Urinary bladder (tissue), 4 donors: ENCODE measurements around the gene DLEC1. TPM values are rescaled to one million over a fixed set of nuclear protein-coding genes. Genes with fewer than 3 reads are reported as not detected.

ENCODE experiments used
- DNase-seq: peaks from one replicate; pipeline ENCODE4 v3.0.0-alpha.2; 2015; ENCODE audit errors: extremely low spot score
- H3K27ac ChIP-seq: one replicate; pipeline ENCODE4 v1.5.1; 2013; ENCODE audit warnings: low read depth, mild to moderate bottlenecking, moderate library complexity
- H3K36me3 ChIP-seq: one replicate; pipeline ENCODE4 v1.6.1; 2013; ENCODE audit warnings: mild to moderate bottlenecking, moderate library complexity; ENCODE audit not compliant: insufficient read depth
- H3K4me1 ChIP-seq: one replicate; pipeline ENCODE4 v1.6.1; 2013; ENCODE audit warnings: mild to moderate bottlenecking, moderate library complexity; ENCODE audit not compliant: insufficient read depth
- H3K4me3 ChIP-seq: one replicate; pipeline ENCODE4 v1.5.1; 2013; ENCODE audit warnings: low read depth, low read length
- WGBS: extraction: QIAGEN DNeasy Blood & Tissue Kit; methylation state at CpG from one replicate; pipeline ENCODE4 v1.1.7; 2013; 5-methylcytosine and 5-hydroxymethylcytosine counted together
- polyA plus RNA-seq: library from polyadenylated mRNA; stranded (reverse); fragments of 200-250 nt; gene quantifications from one replicate; pipeline ENCODE4 v1.2.3, GENCODE V29; 2013
- total RNA-seq: library from RNA; depleted of rRNA; stranded (reverse); fragments of >200 nt; gene quantifications from one replicate; pipeline ENCODE4 v1.2.3, GENCODE V29; 2014
- donor health status: healthy with polysubstance abuse.
- donor health status: healthy.

The DLEC1 gene
- total and polyA plus RNA-seq, 2 donors = 0.29 to 0.42 TPM

GRCh38 chr3:38121832-38122461, 82.9 kb downstream of the DLEC1 start:
- H3K36me3 ChIP-seq = peaks cover 12% of the 10 kb centered on the region
- H3K4me1 ChIP-seq = no peaks in the 10 kb centered on the region
- no peak overlapping the region for H3K4me3 ChIP-seq
- 92% methylated on average over 13 of the region's 13 CpGs for WGBS
- no peak overlapping the region for H3K27ac ChIP-seq
- no peak for DNase-seq

- 86% methylated on average over 9 of the region's 9 CpGs for whole genome bisulfite sequencing
- DNase-seq = no peak
- Histone ChIP-seq H3K4me1 (no peaks in the 10 kb centered on the region), H3K36me3 (peaks cover 16% of the 10 kb centered on the region), H3K4me3 (no peak overlapping the region), H3K27ac (no peak overlapping the region)
Measured at GRCh38 chr3:38122712-38123290, 83.8 kb downstream of the DLEC1 start.

- H3K4me3 ChIP-seq = no peak overlapping the region
- no peak for DNase-seq
- H3K27ac ChIP-seq = no peak overlapping the region
- H3K4me1 ChIP-seq = no peaks in the 10 kb centered on the region
- H3K36me3 ChIP-seq = peaks cover 16% of the 10 kb centered on the region
- 80% methylated on average over 7 of the region's 7 CpGs for WGBS
Measured at GRCh38 chr3:38124324-38125122, 85.5 kb downstream of the DLEC1 start.

DNA sequence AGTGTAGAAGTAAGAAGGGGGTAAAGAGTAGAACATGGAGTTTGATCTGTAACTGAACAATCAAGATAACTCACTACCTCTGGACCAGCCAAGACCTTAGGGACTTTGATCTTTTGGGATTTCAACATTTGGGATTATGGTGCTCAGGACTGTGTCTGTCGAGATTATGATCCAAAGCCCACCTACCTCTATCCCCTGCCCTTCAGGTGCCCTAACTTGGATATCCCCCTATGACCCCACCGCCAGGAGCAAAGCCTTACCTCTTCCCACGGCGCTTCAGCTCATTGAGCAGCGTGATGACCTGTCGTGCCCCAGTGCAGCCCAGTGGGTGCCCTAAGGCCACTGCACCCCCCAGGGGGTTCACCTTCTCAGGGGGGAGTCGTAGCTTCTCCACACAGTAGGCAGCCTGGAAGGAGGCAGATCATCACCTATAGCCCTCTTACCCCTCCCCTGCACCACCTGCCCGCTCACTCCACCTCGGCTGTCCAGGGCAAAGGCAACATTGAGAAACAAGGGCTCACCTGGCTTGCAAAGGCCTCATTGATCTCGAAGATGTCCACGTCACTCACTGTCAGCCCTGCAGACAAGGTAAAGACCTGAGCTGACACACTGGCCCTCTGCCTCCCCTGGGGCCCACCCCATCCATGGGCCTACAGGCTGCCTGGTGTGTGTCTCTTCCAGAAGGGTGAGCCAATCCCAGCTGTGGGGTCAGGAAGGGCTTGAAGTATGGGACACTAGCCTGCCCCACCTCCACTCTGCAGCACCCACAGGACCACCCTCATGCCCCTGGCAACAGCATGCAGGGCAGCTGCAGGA, 86.5 kb downstream of the DLEC1 start:
- Histone ChIP-seq H3K4me3 (no peak overlapping the region), H3K4me1 (no peaks in the 10 kb centered on the region), H3K27ac (no peak overlapping the region), H3K36me3 (peaks cover 16% of the 10 kb centered on the region)
- WGBS = 98% methylated on average over 11 of the region's 11 CpGs
- DNase-seq = no peak

DNA sequence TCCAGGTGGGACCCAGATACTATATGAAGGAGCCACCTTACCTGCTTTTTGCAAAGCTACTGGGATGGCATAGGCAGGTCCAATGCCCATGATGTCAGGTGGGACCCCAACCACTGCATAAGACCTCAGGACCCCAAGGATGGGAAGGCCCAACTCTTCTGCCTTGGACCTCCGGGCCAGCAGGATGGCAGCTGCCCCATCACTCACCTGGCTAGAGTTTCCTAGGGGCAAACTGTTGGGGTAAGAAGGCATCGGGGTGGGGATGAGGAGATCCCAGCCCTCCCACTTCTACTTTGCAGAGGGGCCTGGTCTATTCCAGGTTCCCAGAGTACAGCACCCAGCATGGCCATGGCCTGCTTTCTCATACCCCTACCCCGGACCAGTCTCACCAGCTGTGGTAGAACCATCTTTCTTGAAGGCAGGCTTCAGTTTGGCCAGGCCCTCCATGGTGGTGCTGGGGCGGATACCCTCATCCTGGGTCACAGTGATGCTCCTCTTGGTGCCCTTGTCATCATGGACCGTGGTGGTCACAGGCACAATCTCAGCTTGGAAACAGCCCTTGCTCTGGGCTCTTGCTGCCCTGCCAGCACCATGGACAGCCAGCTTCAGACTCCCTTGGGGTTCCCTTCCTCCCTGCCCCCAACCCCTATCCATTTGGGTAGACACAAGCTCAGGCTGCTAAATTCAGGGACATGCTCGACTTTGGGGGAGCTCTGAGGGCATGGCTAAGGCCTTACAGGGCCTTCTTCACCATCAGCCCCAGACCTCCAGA, 87.3 kb downstream of the DLEC1 start:
- DNase-seq = no peak
- Histone ChIP-seq H3K4me3 (no peak overlapping the region), H3K36me3 (peaks cover 19% of the 10 kb centered on the region), H3K4me1 (no peaks in the 10 kb centered on the region), H3K27ac (no peak overlapping the region)
- 94% methylated on average over 6 of the region's 6 CpGs for WGBS

GRCh38 chr3:38127611-38128302, 88.7 kb downstream of the DLEC1 start:
- DNase-seq = no peak
- Histone ChIP-seq H3K27ac (no peak overlapping the region), H3K4me1 (no peaks in the 10 kb centered on the region), H3K4me3 (no peak overlapping the region), H3K36me3 (peaks cover 14% of the 10 kb centered on the region)
- WGBS = 96% methylated on average over 4 of the region's 4 CpGs

- no peak for DNase-seq
- Histone ChIP-seq H3K4me1 (no peaks in the 10 kb centered on the region), H3K36me3 (peaks cover 12% of the 10 kb centered on the region), H3K27ac (no peak overlapping the region), H3K4me3 (no peak overlapping the region)
- 89% methylated on average over 1 of the region's 1 CpG for WGBS
Measured at GRCh38 chr3:38128303-38128655, 89.3 kb downstream of the DLEC1 start.

- no peak for DNase-seq
- Histone ChIP-seq H3K36me3 (peaks cover 12% of the 10 kb centered on the region), H3K4me3 (no peak overlapping the region), H3K27ac (no peak overlapping the region), H3K4me1 (no peaks in the 10 kb centered on the region)
- WGBS = 97% methylated on average over 5 of the region's 5 CpGs
Measured at GRCh38 chr3:38129058-38129457, 90.0 kb downstream of the DLEC1 start.

DNA sequence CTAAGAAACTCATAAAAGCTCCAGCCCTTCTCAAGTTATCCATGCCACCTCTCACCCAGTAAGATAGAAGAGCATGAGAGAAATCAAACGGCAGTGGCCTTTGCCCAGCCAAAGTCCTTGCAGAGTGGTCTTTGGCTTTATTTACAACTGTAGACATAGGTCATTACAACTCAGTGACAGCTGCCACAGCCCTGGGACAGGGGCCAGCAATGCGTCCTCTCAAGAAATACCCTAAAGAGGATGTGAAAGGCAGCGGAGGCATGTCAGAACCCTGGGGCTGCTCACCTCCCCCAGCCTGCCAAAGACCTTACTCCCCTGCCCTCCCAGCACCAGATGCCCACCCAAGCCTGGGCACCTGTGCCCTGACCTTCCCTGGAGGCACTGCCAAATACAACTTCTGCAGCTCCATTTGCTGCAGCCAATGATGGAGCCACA, 91.6 kb downstream of the DLEC1 start:
- 80% methylated on average over 3 of the region's 3 CpGs for WGBS
- H3K27ac ChIP-seq = no peak overlapping the region
- no peaks in the 10 kb centered on the region for H3K4me1 ChIP-seq
- peaks cover 7% of the 10 kb centered on the region for H3K36me3 ChIP-seq
- H3K4me3 ChIP-seq = no peak overlapping the region
- no peak for DNase-seq

GRCh38 chr3:38131621-38132369, 92.8 kb downstream of the DLEC1 start:
- WGBS = 61% methylated on average over 6 of the region's 6 CpGs
- H3K27ac ChIP-seq = no peak overlapping the region

GRCh38 chr3:38133209-38133556, 94.2 kb downstream of the DLEC1 start:
- H3K4me1 ChIP-seq = no peaks in the 10 kb centered on the region
- WGBS = 92% methylated on average over 3 of the region's 3 CpGs
- H3K36me3 ChIP-seq = peaks cover 2% of the 10 kb centered on the region
- H3K4me3 ChIP-seq = no peak overlapping the region
- H3K27ac ChIP-seq = no peak overlapping the region
- no peak for DNase-seq

More at GRCh38 chr3:38131621-38132369, 92.8 kb downstream of the DLEC1 start:
- Histone ChIP-seq H3K4me3 (no peak overlapping the region), H3K4me1 (no peaks in the 10 kb centered on the region), H3K36me3 (peaks cover 7% of the 10 kb centered on the region)
- DNase-seq = no peak
